ENCODE data around the gene AP1S2. TPM values are rescaled to one million over a fixed set of nuclear protein-coding genes. Genes with fewer than 3 reads are reported as not detected.

The AP1S2 gene
- total RNA-seq, 3 donors from 2014 or later = 10.9 to 45.2 (median 16.0) TPM

DNA sequence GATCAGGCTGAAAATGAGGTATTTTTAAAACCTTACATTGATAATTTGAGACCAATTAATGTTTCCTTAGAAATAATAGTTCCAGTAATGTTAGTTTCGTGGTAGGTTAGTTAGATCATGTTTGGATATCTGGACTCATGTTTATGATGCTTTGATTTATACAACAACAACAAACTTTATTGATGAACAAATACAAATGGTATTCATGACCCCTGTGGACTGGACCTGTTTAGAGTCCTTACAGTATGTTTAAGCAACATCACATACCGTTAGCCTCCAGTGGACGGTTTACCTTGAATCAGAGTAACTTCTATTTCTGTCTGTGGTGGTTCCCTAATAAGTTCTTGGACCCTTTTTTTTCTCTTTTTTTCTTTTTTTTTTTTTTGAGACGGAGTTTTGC is 46.4 kb downstream of the AP1S2 start:
- intact Hi-C loops (cut with DNase I, micrococcal nuclease) = no loop called here
- DNase-seq = no peak
- no peaks in the 10 kb centered on the region for H3K36me3 ChIP-seq (ENCODE audit: low read depth)
- no peak overlapping the region for H3K4me3 ChIP-seq
- no peaks in the 10 kb centered on the region for H3K4me1 ChIP-seq (ENCODE audit: low read depth)
- H3K9me3 ChIP-seq = no peaks in the 10 kb centered on the region
- TF ChIP-seq, protein P1, sequence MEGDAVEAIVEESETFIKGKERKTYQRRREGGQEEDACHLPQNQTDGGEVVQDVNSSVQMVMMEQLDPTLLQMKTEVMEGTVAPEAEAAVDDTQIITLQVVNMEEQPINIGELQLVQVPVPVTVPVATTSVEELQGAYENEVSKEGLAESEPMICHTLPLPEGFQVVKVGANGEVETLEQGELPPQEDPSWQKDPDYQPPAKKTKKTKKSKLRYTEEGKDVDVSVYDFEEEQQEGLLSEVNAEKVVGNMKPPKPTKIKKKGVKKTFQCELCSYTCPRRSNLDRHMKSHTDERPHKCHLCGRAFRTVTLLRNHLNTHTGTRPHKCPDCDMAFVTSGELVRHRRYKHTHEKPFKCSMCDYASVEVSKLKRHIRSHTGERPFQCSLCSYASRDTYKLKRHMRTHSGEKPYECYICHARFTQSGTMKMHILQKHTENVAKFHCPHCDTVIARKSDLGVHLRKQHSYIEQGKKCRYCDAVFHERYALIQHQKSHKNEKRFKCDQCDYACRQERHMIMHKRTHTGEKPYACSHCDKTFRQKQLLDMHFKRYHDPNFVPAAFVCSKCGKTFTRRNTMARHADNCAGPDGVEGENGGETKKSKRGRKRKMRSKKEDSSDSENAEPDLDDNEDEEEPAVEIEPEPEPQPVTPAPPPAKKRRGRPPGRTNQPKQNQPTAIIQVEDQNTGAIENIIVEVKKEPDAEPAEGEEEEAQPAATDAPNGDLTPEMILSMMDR (IDR thresholded peaks at IDR 0.05) = no peak
- ATAC-seq = no peak

DNA sequence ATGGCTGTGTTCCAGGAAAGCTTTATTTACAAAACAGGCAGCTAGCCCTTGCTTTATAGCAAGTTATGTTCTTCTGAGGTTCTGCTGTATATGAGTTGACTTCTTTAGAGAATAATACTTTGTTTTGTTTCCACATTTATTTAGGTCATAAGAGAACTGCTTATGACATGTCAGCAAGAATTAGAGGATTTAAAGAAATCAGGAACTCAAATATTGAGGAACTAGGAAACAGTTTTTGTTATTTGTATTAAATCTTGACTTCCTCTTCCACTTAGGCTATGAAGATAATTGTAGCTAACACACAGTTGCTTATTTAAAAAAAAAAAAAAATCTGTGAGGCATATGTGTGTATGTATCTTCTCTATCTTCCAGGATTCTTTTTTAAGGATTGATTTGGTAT is 50.0 kb downstream of the AP1S2 start:
- Histone ChIP-seq H3K4me3 (no peak overlapping the region), H3K4me1 (ENCODE audit: low read depth) (no peaks in the 10 kb centered on the region), H3K36me3 (ENCODE audit: low read depth) (no peaks in the 10 kb centered on the region), H3K9me3 (no peaks in the 10 kb centered on the region)
- intact Hi-C loops (cut with DNase I, micrococcal nuclease) = no loop called here
- ATAC-seq = no peak
- TF ChIP-seq, protein P1 (IDR thresholded peaks at IDR 0.05) = no peak
- DNase-seq = no peak

DNA sequence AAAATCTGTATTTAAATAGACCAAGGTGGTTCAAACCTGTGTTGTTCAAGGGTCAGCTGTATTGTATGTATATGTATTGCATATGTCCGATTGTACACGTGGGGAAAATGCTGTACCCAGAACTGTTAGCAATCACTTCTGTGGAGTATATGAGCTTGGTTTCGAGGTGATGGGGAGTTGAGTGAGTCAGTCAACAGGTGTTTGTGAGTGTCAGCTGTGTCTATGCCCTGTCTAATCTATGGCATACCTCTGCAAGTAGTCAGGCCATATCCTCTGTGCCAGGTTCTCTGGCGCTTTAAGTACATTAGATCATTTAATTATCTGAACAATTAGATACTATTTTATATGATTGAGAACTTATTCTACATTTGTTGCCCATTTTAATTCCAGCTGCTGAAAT is 56.9 kb downstream of the AP1S2 start:
- ATAC-seq (no peak), DNase-seq (no peak)
- TF ChIP-seq, protein P1 (IDR thresholded peaks at IDR 0.05) = no peak
- no peaks in the 10 kb centered on the region for H3K4me1 ChIP-seq (ENCODE audit: low read depth)
- H3K36me3 ChIP-seq (ENCODE audit: low read depth) = no peaks in the 10 kb centered on the region
- H3K4me3 ChIP-seq = no peak overlapping the region
- no peaks in the 10 kb centered on the region for H3K9me3 ChIP-seq
- intact Hi-C loops (cut with DNase I, micrococcal nuclease) = no loop called here

DNA sequence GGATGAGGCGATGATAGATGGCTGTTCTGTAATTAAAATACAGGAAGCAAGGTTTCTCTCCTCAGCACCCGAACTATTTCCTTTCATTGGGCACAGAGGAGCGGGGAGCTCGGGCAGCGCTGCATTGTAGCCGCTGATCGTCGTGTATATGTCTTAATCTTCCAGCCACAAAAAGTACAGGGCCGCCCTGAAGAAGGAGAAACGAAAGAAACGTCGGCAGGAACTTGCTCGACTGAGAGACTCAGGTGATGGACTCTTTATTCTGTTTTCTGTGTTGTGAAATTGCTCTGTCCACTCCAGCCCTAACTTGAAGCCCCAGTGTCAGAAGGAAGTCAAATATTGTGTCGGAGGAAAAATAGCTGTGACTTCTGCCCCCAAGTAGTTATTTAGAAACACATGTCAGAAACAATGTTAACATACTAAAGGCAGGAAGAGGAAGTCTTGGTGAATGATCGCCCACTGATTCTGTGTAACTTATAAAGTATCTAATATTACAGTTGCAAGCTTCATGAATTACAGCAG is 63.8 kb downstream of the AP1S2 start:
- H3K4me3 ChIP-seq = peak overlapping the region; percentile 32
- no peaks in the 10 kb centered on the region for H3K4me1 ChIP-seq (ENCODE audit: low read depth)
- no peak for DNase-seq
- intact Hi-C loops (cut with DNase I, micrococcal nuclease) = no loop called here
- TF ChIP-seq, protein P1 (IDR thresholded peaks at IDR 0.05) = no peak
- H3K9me3 ChIP-seq = no peaks in the 10 kb centered on the region
- no peaks in the 10 kb centered on the region for H3K36me3 ChIP-seq (ENCODE audit: low read depth)
- ATAC-seq = no peak

DNA sequence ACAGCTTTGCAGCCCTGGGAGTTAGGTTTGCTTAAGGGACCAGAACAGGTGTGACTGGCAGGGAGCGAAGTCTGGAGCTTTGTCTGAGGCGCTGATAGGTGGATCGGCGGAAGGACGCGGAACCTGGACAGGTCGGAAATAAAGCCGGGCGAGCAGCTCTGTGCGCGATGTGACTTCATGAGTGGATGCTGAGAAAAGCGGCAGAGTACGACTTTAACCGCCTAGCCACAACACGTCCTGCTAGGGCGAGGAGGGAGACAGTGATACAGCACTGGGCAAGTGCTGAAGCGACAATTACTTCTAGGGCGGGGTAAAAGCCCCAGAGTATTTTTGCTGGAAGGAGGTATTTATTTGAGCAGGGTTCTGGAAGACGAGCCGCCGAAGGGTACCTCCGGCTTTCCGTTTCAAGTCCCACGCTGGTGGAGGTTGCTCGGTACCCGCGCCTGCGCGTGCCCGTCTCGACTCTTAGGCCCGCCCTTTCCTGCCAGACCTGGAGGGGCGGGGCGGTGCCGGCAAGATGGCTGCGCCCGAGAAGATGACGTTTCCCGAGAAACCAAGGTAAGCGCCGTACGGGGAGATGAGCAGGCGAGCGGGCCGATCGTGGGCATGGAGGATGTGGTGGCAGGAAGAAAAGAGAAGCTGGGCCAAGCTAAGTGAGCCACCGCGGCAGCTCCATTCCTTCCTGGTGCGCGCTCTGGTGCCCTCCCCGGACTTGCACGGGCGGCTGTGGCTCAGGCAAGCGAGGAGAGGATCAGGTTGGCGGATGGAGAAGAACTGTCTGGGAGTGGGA is 64.4 kb downstream of the AP1S2 start, which contains the start of gene ZRSR2:
ZRSR2 (plus strand) TSS at position 506 of the 790 bp plus-strand sequence; CDS start at position 518, 12 bp downstream.
- DNase-seq (peak; percentile 84 to 95 (median 86)), ATAC-seq (peak; percentile 97)
- Histone ChIP-seq H3K36me3 (ENCODE audit: low read depth) (no peaks in the 10 kb centered on the region), H3K4me3 (peak within 1 kb of the TSS; percentile 32), H3K9me3 (no peaks in the 10 kb centered on the region), H3K4me1 (ENCODE audit: low read depth) (no peaks in the 10 kb centered on the region)
- intact Hi-C loops (cut with DNase I, micrococcal nuclease) = no loop called here
- TF ChIP-seq, protein P1 (IDR thresholded peaks at IDR 0.05) = no peak

Measured in mucosa of descending colon (tissue), 3 donors.